Stimulated activated CD4-positive, alpha-beta T cell treated with anti-CD3 and anti-CD28 coated beads, Interleukin-15, amount 100 ng/mL, for 48 hours (primary cell): ENCODE data around the gene ZNF778.
"Not testable (repeated sequence)": the region's sequence is repeated elsewhere in the genome, so short reads cannot be mapped to it uniquely, and the experiment has no call there.

Source experiments
- DNase-seq, 2 donors: peaks; one replicate each; pipeline ENCODE4 v3.0.0-alpha.2; 2020; ENCODE audit warnings: low read depth in 2 of 2

Gene ZNF778

DNA sequence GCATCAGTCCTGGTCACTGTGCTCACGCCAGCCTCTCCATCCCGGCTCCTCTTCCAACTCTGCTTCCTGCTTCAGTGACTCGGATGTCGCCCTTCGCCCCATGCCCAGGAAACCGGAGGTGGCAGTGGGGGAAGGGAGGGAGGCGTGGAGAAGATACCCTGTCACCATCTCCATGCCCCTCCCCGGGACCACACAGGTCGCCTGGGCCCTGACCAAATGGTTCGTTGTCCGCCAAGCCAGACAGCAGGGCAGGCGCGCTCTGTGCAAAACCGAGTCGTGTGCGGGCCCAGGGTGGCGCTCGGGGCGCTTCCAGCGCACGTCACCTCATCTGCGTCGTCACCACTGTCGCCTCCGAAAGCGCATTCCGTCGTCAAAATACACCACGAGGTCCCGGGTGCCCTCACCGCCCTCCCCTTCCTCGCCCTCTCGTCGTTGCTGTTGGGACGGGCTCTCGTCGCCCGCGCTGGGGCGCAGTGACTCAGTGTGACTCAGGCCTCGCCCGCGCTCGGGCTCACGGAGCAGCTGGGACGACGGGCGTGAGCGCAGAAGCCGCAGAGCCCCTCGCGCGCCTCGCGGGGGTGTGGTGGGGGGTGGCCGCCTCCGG lies 39.2 kb downstream of the ZNF778 start:
- DNase-seq = peak; percentile 71 to 82

DNA sequence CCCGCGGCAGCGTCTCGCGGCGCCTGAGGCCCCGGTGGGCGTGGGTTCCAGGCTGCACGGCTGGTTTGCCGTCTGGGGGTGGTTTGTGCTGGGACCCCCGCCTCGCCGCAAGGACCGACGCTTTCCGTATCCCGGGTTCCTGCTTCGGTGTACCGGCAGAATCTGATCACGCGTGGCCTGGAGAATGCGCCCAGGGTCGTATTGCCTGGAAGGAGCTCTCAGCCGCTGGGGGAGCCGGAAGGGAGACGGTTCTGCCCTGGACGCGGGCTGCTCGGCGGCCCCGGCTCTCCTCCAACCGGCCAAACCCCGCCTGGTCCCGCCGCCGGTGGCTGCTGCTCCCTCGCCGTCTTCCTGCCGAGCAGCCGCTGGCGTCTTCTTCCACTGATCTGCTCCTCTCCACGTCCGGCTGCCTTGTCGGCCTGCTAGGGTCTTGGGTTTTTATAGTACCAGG lies 39.8 kb downstream of the ZNF778 start:
- DNase-seq = no peak

DNA sequence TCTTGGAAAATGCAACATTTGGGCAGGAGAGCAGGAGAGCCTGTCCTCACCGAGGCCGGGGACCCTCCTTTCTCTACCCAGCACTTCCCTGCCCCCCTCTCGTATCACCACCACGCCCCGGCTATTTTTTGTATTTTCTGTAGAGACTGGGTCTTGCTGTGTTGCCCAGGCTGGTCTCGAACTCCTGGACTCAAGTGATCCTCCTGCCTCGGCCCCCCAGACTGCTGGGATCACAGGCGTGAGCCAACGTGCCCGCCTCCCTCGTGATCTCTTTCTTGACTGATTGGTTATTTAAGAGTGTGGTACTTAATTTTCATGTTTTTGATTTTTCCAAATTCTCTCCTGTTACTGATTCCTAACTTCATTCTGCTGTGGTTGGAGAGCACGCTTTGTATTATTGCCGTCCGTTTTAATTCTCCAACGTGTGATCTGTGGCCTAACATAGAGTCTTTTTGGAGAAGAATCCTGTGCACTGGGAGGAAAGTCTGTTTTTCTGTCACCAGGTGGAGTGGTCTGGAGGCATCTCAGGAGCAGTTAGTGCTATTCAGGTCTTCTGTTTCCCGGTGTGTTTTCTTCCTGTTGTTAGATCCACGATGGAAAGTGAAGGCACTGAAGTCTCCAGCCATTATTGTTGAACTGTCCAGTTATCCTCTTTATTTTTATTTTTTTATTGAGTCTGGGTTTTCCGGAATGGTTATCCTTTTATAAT lies 40.4 kb downstream of the ZNF778 start:
- DNase-seq = no peak

DNA sequence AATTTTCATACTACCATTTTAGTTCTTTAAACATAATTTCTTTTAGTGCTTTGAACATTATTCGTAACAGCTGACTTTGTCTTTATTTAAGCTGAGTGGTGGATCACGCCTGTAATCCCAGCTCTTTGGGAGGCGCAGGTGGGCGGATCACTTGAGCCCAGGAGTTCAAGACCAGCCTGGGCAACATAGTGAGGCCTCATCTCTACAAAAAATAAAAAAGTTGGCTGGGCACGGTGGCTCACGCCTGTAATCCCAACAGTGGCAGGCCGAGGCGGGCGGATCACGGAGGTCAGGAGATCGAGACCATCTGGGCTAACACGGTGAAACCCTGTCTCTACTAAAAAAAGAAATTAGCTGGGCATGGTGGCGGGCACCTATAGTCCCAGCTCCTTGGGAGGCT lies 42.4 kb downstream of the ZNF778 start:
- DNase-seq = not testable (repeated sequence)

DNA sequence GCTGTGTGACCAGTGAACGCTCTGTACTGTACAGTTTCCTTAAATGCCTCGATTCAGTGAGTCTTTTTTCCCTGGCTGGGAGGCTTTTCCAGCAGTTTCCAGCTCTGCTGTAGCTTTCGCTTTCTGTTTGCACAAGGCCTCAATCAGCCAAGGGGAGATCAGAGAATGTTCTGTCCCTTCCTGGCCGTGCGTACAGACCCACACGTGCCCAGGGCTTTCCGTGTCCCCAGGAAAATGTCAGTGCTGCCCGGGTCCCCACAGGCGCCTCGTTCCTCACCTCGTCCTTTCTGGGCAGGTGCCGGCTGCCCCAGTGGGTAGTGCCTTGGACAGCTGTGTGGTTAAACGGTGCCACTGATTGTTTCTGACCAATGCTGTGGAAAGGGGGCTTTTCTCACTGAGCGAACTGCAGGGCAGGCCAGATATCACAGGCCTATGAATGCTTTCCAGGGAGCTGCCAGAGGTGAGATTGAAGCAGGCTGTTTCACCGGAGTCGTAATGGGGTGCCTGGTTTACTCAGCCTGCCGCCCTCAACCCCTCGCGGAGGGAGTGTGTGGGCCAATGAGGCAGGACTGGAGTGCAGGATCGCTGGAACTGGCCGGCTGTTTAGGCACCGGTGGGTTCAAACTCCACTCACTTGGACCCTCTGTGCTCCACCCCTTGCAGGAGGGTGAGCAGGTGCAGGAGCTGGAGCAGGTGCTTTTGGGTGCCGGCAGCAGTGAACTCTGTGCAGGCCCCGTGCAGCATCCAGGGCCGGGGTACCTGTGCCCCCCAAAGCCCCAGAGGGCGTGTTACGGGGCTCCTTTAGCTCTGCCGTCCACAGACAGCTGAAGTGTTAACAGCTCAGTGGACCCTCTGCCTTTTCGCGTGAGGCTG lies 44.4 kb downstream of the ZNF778 start:
- DNase-seq = no peak

DNA sequence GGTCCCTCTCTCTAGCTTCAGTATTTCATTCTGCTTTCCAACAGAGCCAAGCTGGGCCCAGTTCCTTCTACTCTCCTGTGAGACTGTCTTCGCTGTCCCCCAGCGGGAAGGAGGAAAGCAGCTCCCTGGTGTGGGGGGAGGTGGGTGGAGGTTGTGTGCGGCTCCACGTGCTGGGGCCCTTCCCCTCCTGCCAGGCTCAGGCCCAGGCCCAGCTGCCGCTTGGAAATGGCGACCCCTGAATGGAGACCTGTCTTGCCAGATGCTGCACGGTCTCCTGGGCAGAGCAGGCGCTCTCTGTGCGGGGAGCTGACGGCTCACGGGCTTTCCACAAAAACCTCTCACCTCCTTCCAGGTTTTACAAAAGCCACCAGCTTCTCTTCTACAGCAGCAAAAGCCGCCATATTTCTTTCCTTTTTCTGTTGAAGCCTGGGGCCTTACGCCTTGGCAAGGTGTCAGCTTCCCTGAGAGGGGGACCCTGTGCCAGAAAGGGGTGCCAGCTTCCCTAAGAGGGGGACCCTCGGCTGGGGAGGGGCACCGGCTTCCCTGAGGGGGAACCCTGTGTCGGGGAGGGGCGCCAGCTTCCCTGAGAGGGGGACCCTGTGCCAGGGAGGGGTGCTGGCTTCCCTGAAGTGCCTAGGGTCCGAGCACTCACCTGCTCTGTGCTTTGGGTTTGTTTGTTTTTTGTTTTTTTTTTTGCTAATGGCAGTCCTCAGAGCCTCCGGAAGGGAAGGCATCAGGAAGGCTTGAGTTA lies 47.5 kb downstream of the ZNF778 start:
- DNase-seq = no peak

DNA sequence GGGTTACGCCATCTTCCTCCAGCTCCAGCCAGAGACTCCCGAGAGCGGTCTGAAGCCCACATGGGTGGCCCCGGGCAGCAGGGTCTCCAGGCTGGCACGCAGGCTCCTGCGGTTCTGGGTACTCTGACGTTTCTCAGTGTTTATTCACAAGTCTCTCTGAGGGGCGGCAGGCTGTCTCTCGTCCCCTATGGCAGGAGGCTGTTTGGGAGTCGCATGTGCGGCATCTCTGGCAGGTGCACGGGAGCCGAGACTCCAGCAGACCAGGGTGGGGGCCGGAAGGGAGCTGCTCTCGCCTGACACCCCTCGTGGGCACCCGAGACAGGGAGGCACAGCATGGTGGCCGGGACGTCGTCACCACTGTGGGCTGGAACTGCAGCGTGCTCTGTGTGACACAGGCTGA lies 48.1 kb downstream of the ZNF778 start:
- no peak for DNase-seq

DNA sequence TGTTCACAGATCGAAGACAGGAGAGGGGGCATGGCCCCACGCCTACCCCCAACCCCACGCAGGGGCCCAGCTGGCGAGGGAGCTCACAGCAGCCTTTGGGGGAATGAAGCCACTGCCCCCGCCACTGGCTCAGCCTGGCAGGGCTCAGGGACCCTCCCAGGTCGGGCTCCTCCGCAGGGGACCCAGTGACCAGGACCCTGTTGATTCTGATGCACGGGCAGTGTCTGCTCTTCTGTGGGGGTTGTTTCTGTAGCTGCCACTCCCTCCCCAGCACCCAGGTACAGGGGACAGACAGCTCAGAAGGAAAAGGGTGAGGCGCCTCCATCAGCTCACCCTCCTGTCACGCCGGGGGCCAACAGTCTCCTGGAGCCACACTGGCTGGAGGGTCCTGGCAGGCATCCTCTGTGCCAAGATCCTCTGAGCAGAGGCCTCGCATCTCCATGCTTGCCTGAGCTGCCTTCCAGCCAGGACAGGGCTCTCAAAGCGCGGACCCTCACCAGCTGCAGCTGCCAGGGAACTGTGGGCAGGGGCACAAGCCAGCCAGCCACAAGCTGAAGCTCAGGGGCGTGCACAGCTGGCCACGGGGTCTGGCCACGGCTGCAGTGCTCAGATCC lies 49.1 kb downstream of the ZNF778 start:
- no peak for DNase-seq

DNA sequence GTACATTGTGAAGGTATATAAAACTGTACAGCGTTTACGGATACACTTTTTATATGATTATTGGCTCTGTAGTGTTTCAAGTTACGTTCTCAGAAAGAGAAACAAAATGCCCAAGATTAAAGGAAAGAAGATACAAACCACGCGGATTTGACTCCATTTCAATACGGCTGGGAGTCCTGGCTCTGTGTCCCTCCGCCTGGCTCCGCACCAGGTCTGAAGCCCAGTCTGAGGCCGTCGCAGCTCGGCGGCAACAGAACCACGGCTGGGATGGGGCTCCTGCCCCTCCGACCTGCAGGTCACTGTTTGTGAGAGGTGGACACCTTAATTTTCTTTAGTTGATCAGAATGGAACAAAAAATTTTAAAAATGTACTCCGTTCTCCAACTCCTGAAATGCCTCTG lies 50.2 kb downstream of the ZNF778 start:
- DNase-seq = not testable (repeated sequence)

DNA sequence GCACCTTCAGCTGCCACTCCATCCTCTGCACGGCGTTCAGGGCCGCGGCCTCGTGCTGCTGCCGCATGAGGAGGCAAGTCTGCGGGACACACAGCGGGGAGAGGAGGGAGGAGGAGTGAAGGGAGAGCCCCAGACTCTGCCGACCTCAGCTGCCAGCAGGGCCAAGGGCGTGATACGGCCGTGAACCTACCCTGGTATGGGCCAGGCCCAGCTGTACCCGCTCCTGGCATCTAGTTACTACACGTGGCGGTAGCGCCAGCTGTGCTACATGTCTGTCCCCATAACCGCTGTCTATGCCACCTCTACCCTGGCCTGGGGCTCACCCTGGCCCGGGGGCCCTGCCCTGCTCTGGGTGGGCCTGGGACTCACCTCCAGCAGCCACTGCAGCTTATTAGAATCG lies 51.1 kb downstream of the ZNF778 start:
- no peak for DNase-seq

DNA sequence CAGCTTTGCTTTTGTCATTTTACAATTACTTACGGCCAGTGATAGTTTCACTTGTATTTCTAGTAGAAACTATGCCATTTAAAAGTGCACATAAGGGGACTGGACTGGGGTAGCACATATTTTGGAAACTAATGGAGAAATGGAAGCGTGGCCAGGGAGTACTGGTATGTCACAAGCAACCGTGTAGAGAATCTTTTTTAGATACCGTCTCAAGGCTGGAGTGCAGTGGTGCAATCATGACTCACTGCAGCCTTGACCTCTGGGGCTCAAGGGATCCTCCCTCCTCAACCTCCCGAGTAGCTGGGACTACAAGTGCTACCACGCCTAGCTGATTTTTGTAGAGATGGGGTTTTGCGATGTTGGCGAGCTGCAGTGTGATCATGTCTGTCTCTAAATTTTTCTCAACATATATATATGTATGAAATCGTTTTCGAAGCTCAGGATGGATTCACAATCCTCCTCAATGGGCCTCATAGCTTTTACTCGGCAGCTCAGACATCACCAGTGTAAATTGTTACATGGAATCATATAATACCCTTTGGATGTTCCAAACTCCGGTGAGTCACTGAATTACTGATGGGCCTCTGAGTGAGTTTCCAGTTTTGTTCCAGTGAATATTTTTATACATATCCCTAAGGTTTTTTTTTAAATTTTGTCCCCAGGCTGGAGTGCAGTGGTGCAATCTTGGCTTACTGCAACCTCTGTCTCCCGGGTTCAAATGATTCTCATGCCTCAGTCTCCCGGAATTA lies 51.7 kb downstream of the ZNF778 start:
- no peak for DNase-seq

DNA sequence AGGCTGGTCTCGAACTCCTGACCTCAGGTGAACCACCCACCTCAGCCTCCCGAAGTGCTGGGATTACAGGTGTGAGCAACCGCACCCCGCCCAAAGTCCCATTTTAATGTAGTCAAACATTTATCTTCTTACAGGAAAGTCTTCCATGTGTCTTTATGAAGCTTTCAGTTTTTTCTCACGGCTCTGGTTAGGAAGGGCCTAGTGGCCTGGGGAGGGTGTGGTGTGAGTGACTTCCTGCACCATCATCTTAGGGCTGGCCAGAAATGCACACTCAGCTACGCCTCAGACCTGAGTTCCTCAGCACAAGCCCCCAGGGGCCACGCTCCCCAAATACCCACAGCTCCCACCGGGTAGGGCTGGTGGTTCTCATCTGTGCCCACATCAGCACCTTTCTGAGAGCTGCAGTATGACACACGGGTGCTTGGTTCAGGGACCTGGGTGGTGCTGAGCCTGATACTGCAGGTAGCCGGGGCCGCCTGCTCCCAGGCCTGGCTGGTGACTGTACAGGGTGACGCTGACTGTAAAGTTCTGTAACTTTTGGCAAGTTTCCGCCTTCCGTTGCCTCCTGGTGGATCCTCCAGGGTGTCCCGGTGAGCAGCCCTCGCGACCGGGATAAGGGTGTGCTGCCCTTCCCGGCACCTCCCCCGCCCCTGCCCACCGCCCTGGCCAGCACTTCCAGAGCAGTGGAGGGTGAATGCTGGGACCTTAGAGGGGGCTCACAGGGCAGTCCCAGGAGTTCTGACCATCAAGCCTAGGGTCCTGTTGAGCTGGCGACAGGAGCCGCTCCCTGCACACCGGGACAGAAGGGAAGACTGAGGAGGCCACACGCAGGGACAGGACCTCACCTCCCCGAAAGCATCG lies 52.5 kb downstream of the ZNF778 start:
- DNase-seq = no peak

DNA sequence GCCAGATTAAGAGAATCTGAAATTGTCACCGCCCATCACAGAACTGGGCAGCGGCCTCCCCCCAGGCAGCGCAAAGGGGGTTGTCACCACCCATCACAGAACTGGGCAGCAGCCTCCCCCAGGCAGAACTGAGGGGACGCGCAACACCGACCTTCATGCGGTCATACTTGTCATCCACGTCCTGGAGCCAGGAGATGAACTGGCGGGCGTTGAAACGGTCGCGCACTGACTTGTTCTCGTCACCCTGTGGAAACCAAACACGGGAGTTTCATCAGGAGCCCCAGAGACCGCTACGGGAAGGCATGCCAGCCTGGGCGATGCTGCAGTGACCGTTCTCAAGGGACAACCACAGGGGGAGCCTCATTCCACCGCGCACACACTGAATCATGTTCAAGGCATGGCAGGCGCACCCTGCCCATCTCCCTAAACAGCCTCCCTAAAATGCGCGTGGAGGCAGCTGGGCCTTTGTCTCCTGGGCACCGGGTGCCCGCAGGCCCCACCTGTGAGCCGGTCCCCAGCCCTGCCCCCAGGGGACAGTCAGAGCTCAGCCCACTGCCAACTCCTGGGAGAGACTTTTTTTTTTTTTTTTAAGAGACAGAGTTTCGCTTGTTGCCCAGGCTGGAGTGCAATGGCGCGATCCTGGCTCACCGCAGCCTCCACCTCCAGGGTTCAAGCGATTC lies 53.3 kb downstream of the ZNF778 start:
- no peak for DNase-seq

DNA sequence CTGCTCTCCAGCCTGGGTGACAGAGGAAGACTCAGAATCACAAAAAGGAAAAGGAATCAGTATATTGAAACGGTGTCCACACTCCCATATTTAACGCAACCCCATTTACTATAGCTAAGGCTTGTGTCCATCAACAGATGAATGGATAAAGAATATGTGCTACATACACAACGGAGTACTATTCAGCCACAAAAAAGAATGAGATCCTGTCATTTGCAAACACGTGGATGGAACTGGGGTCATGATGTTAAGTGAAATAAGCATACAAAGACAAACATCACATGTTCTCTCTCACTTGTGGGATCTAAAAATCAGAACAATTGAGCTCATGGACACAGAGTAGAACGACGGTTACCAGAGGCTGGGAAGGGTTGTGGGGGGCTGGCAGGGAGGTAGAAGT lies 55.1 kb downstream of the ZNF778 start:
- DNase-seq = no peak

DNA sequence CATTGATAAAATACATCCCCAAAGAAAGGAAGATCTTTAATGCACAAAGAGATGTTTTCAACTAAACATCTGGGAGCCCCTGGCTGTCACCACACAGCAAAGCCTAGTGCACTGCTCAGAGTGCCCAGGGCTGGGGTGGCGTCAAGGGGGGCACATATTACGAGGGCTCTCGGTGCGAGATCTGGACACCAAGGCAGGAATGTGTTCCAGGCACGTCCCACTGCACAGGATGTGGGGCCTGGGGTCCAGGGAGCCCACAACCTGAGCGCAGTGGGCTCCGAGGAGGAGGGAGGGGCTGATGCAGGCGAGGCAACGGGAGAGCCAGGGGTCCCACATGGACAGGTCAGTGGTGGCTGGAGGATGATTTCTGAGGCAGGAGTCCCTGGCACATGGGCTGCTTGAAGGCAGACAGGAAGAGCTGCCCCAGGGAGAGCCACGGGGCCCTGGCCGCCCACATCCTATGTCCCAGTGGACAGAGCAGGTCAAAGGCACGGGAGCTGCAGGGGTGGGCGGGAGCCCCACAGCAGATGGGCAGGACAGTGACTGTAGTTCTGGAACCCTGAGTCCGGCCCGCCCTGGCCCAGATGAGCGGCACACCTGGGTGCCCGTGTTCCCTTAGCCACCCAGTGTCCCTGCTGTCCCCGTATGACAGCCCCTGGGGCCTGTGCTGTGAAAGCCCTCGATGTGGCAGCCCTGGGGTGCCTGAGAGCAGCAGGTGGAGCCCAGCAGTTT lies 56.4 kb downstream of the ZNF778 start:
- no peak for DNase-seq

DNA sequence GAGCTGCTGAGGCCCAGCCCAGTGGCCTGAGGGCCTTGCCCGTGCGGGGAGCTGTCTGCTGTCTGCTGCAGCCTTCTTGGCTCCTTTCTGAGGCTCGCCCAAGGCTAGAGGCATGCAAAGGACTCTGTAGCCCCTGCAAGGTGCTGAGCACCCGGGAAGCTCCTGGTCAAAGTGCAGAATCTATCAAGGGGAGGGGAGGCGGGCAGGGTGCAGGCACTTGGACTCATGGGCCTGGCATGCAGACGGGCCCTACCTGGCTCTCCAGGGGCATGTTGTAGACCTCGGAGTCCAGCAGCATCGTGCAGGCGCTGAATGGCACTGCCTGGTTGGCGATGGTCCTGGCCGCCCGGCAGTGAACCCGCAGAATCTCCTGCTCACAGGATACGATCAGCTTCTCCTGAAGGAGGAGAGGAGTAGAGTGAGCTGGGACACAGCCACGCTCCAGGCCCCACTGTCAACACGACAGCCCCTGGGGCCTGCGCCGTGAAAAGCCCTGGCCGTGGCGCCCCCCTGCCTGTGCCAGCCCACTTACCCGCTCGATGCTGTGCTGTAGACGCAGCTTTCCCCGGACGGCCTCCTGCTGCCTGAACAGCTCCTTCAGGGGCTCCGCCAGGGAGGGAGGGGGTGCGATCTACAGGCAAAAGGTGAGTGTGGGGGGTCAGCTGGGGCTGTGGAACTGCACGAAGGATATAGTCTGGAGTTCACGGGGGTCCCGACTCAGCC lies 57.2 kb downstream of the ZNF778 start:
- no peak for DNase-seq

DNA sequence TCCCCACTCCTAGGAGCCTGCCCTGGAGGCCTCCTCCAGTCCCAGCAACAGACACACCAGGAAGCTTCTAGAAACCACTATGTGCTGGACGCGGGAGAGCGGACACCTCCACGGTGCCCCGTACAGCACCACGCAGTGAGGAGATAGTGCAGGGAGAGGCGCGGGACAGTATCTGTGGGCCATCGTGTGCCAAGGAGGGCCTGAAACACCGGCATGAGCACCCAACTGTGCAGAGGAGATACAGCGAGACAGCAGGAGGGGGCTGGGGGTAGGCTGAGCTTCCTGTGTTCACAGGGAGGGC lies 57.7 kb downstream of the ZNF778 start:
- no peak for DNase-seq
